IMR-90 (cell line): ENCODE results near the gene SOX12. TPM values are rescaled to one million over a fixed set of nuclear protein-coding genes. Genes with fewer than 3 reads are reported as not detected.

ENCODE experiments used
- ATAC-seq: fragments of 200-7000 bp; cut with Tn5 transposase; 2 replicates; pipeline ENCODE4 v1.9.1; 2020; ENCODE audit warnings: low read depth, mild to moderate bottlenecking, moderate library complexity
- BruUV-seq: library from RNA; stranded (reverse); fragments of 400-500 nt; replicated peaks from 2 replicates; lab custom pipeline; 2021; lab: Mats Ljungman, UMichigan
- CTCF ChIA-PET: fragments of 300-600 bp; formaldehyde crosslinking; extraction: SDS; loops from one replicate; lab custom pipeline; 2021; ENCODE audit warnings: antibody characterized with exemption; lab: Yijun Ruan, JAX
- POLR2A ChIA-PET: fragments of 300-600 bp; sonication (Branson Sonifier 250); formaldehyde crosslinking; loops from one replicate; lab custom pipeline; 2022; ENCODE audit warnings: antibody characterized with exemption; ENCODE audit not compliant: unreplicated experiment; lab: Charles Lee
- DNase-seq: peaks from one replicate; pipeline ENCODE4 v3.0.0; 2013
- H2AFZ ChIP-seq: replicated peaks from 2 replicates; pipeline ENCODE3; 2013; ENCODE audit warnings: low read length, mild to moderate bottlenecking; ENCODE audit not compliant: poor library complexity
- H2AK5ac ChIP-seq: 2 replicates; pipeline ENCODE4 v1.6.1; 2013; ENCODE audit warnings: low read depth, low read length, inconsistent platforms
- H2AK9ac ChIP-seq: replicated peaks from 2 replicates; pipeline ENCODE3; 2013; ENCODE audit warnings: mild to moderate bottlenecking, low read depth, low read length, moderate library complexity; ENCODE audit not compliant: poor library complexity
- H2BK120ac ChIP-seq: 2 replicates; pipeline ENCODE4 v1.6.1; 2013; ENCODE audit warnings: low read depth, low read length, inconsistent platforms
- H2BK15ac ChIP-seq: 3 replicates; pipeline ENCODE4 v1.6.1; 2013; ENCODE audit warnings: low read depth, low read length, inconsistent platforms
- H2BK20ac ChIP-seq: 2 replicates; pipeline ENCODE4 v1.6.1; 2013; ENCODE audit warnings: low read depth, mild to moderate bottlenecking, inconsistent platforms, low read length, moderate library complexity
- H2BK5ac ChIP-seq: 2 replicates; pipeline ENCODE4 v1.6.1; 2013; ENCODE audit warnings: mild to moderate bottlenecking, low read depth, low read length, inconsistent platforms; ENCODE audit not compliant: poor library complexity, severe bottlenecking
- H3K14ac ChIP-seq: replicated peaks from 2 replicates; pipeline ENCODE4 v1.6.1; 2013; ENCODE audit warnings: low read depth, low read length, inconsistent platforms
- H3K18ac ChIP-seq: 2 replicates; pipeline ENCODE4 v1.6.1; 2013; ENCODE audit warnings: low read depth, low read length, control low read depth
- H3K23ac ChIP-seq: 2 replicates; pipeline ENCODE4 v1.6.1; 2013; ENCODE audit warnings: low read depth, low read length, inconsistent platforms
- H3K27ac ChIP-seq: 2 replicates; pipeline ENCODE4 v1.5.1; 2013; ENCODE audit warnings: mild to moderate bottlenecking, control low read depth, low read length; ENCODE audit not compliant: insufficient read depth
- H3K27me3 ChIP-seq: 2 replicates; pipeline ENCODE4 v1.6.1; 2013; ENCODE audit warnings: low read length; ENCODE audit not compliant: control insufficient read depth, insufficient read depth
- H3K36me3 ChIP-seq: 2 replicates; pipeline ENCODE4 v1.6.1; 2013; ENCODE audit warnings: low read length, mixed read lengths; ENCODE audit not compliant: control insufficient read depth, insufficient read depth
- H3K4ac ChIP-seq: 2 replicates; pipeline ENCODE4 v1.6.1; 2013; ENCODE audit warnings: low read depth, low read length, inconsistent platforms
- H3K4me1 ChIP-seq: 2 replicates; pipeline ENCODE4 v1.6.1; 2013; ENCODE audit warnings: low read length, mixed read lengths; ENCODE audit not compliant: control insufficient read depth, insufficient read depth
- H3K4me2 ChIP-seq: 2 replicates; pipeline ENCODE4 v1.6.1; 2013; ENCODE audit warnings: low read depth, mild to moderate bottlenecking, control low read depth, low read length, moderate library complexity
- H3K4me3 ChIP-seq: 2 replicates; pipeline ENCODE4 v1.5.1; 2013; ENCODE audit warnings: low read depth, mild to moderate bottlenecking, control low read depth, low read length, moderate library complexity; ENCODE audit not compliant: insufficient read depth
- H3K56ac ChIP-seq: 2 replicates; pipeline ENCODE4 v1.6.1; 2013; ENCODE audit warnings: low read length, inconsistent platforms; ENCODE audit not compliant: insufficient read depth; ENCODE audit errors: extremely low read depth
- H3K79me1 ChIP-seq, 2 experiments: 2 replicates each; pipeline ENCODE4 v1.6.1; 2013; ENCODE audit warnings: low read length in 2 of 2, inconsistent platforms in 1 of 2, low read depth in 1 of 2
- H3K9ac ChIP-seq: 2 replicates; pipeline ENCODE4 v1.6.1; 2013; ENCODE audit warnings: low read depth, low read length, control low read depth
- H3K9me1 ChIP-seq: 2 replicates; pipeline ENCODE4 v1.6.1; 2013; ENCODE audit warnings: low read length, inconsistent platforms; ENCODE audit not compliant: insufficient read depth
- H3K9me3 ChIP-seq: 2 replicates; pipeline ENCODE4 v1.6.1; 2013; ENCODE audit warnings: low read length; ENCODE audit not compliant: control insufficient read depth, insufficient read depth
- H4K20me1 ChIP-seq: 2 replicates; pipeline ENCODE4 v1.6.1; 2013; ENCODE audit warnings: low read length, inconsistent platforms; ENCODE audit not compliant: insufficient read depth
- H4K5ac ChIP-seq: 2 replicates; pipeline ENCODE4 v1.6.1; 2013; ENCODE audit warnings: mild to moderate bottlenecking, low read depth, low read length, control low read depth
- H4K8ac ChIP-seq, 2 experiments: 2 replicates each; pipeline ENCODE4 v1.6.1; 2013; ENCODE audit warnings: low read depth in 2 of 2, low read length in 2 of 2, control low read depth in 1 of 2, inconsistent platforms in 1 of 2
- H4K91ac ChIP-seq: 2 replicates; pipeline ENCODE4 v1.6.1; 2013; ENCODE audit warnings: low read depth, low read length, inconsistent platforms; ENCODE audit not compliant: insufficient read depth
- BHLHE40 ChIP-seq: fragments of 150-350 bp; IDR thresholded peaks from 2 replicates; pipeline ENCODE4 v1.6.1; 2016; ENCODE audit warnings: mild to moderate bottlenecking, low read depth, low read length
- CEBPB ChIP-seq: IDR thresholded peaks from 2 replicates; pipeline ENCODE4 v1.6.1; 2012; ENCODE audit warnings: low read depth, low read length, improper control_type of control experiment
- CHD1 ChIP-seq: IDR thresholded peaks from 2 replicates; pipeline ENCODE4 v1.6.1; 2012; ENCODE audit warnings: low read depth, low read length, improper control_type of control experiment
- FOS ChIP-seq: fragments of 150-350 bp; IDR thresholded peaks from 2 replicates; pipeline ENCODE4 v1.6.1; 2016; ENCODE audit warnings: low read depth, low read length
- MAFK ChIP-seq: IDR thresholded peaks from 2 replicates; pipeline ENCODE4 v1.6.1; 2012; ENCODE audit warnings: low read depth, low read length, improper control_type of control experiment
- MAZ ChIP-seq: IDR thresholded peaks from 2 replicates; pipeline ENCODE4 v1.6.1; 2012; ENCODE audit warnings: low read depth, mild to moderate bottlenecking, low read length, improper control_type of control experiment, moderate library complexity, borderline replicate concordance
- MXI1 ChIP-seq: IDR thresholded peaks from 2 replicates; pipeline ENCODE4 v1.6.1; 2012; ENCODE audit warnings: low read depth, mild to moderate bottlenecking, low read length, moderate library complexity, borderline replicate concordance
- NFE2L2 ChIP-seq: fragments of 150-350 bp; IDR thresholded peaks from 2 replicates; pipeline ENCODE4 v1.6.1; 2016; ENCODE audit warnings: low read depth, mild to moderate bottlenecking, low read length
- POLR2A ChIP-seq: IDR thresholded peaks from 2 replicates; pipeline ENCODE4 v1.6.1; 2012; ENCODE audit warnings: mild to moderate bottlenecking, low read depth, low read length
- RAD21 ChIP-seq: IDR thresholded peaks from 2 replicates; pipeline ENCODE4 v1.6.1; 2012; ENCODE audit warnings: low read length, improper control_type of control experiment
- RCOR1 ChIP-seq: IDR thresholded peaks from 2 replicates; pipeline ENCODE4 v1.6.1; 2012; ENCODE audit warnings: mild to moderate bottlenecking, low read length, improper control_type of control experiment; ENCODE audit not compliant: insufficient replicate concordance
- RFX5 ChIP-seq: IDR thresholded peaks from 2 replicates; pipeline ENCODE4 v1.8.0; 2012; ENCODE audit warnings: low read depth, mild to moderate bottlenecking, low read length, moderate library complexity
- SMC3 ChIP-seq: fragments of 150-350 bp; IDR thresholded peaks from 2 replicates; pipeline ENCODE4 v1.6.1; 2016; ENCODE audit warnings: low read depth, mild to moderate bottlenecking, antibody characterized with exemption, low read length, moderate library complexity
- WGBS, 2 experiments: methylation state at CpG; one replicate each; pipeline versions ENCODE4 v1.1.5 to v1.1.7; 2013; ENCODE audit warnings: missing lambda C conversion rate in 2 of 2; ENCODE audit not compliant: insufficient read length in 1 of 2; ENCODE audit errors: extremely low coverage in 2 of 2; 5-methylcytosine and 5-hydroxymethylcytosine counted together
- dilution Hi-C: fragments of 300-500 bp; cut with HindIII; formaldehyde crosslinking; loops from one replicate; pipeline ENCODE4 v1.14.3; 2018; ENCODE audit warnings: low sequenced_read_pairs; ENCODE audit not compliant: unreplicated experiment
- in situ Hi-C: fragments of 300-500 bp; cut with MboI; formaldehyde crosslinking; loops from 3 replicates; pipeline ENCODE4 v1.14.3; 2019; ENCODE audit warnings: low sequenced_read_pairs, inconsistent platforms, mixed read lengths
- intact Hi-C: fragments of 100-400 bp; cut with micrococcal nuclease; formaldehyde crosslinking; loops from 2 replicates; pipeline ENCODE4 v1.10.0; 2022
- polyA plus RNA-seq, 3 experiments: library from polyadenylated mRNA; depleted of rRNA; stranded (reverse); fragments of >200 nt; gene quantifications; 2 replicates each; pipeline ENCODE4 v1.2.3, GENCODE V29; 2012; ENCODE audit warnings: low replicate concordance in 1 of 3
- total RNA-seq: library from RNA; depleted of rRNA; stranded (reverse); fragments of >200 nt; gene quantifications from 2 replicates; pipeline ENCODE4 v1.2.3, GENCODE V29; 2012
- TF ChIP-seq, protein P1 (sequence below): conservative IDR thresholded peaks from 2 replicates; pipeline ENCODE4 v1.5.1; 2012; ENCODE audit warnings: mild to moderate bottlenecking, low read depth, low read length, improper control_type of control experiment
- TF ChIP-seq, protein P2 (sequence below): fragments of 150-350 bp; IDR thresholded peaks from 2 replicates; pipeline ENCODE4 v1.6.1; 2017; ENCODE audit warnings: mild to moderate bottlenecking, antibody characterized with exemption, low read length, low read depth
- TF ChIP-seq, protein P3 (sequence below): fragments of 150-350 bp; IDR thresholded peaks from 2 replicates; pipeline ENCODE4 v1.6.1; 2016; ENCODE audit warnings: low read depth, mild to moderate bottlenecking, low read length, moderate library complexity, borderline replicate concordance

Gene SOX12
- total and polyA plus RNA-seq, 2 of the 4 experiments (the other 2 are of a cell fraction), result 1.1 to 6.2 TPM

DNA sequence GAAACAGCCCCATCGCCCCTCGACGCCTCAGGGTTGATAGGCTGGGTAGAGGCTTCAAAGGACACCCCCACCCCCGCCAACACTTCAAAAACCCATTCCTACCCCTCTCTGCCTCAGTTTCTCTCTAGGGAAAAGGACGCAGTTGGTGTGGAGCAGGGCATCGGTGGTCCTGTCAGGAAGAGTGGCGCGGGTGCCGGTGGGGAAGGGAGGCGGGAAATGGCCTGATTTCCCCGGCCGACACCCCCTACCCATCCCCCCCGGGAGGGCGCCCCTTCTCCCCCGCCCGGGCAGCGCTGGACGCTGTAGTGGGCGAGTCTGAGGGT is 21.9 kb downstream of the SOX12 start:
- dilution Hi-C loops, result no loop called here
- H2AK9ac ChIP-seq, result peak overlapping the region; percentile 97
- H2BK15ac ChIP-seq, result no peak overlapping the region
- peaks cover 13% of the 10 kb centered on the region for H3K9me1 ChIP-seq
- CTCF ChIA-PET, result no interaction called here
- H4K20me1 ChIP-seq, result peaks cover 9% of the 10 kb centered on the region
- peak overlapping the region; percentile 90 for H3K4ac ChIP-seq
- peak overlapping the region; percentile 98 for H2AFZ ChIP-seq
- H4K91ac ChIP-seq, result peak overlapping the region; percentile 88
- H3K9ac ChIP-seq, result peak overlapping the region; percentile 81
- 0 out of 2 replicates have a peak overlapping the region, but pooled peaks have one; percentile 55 for H2BK120ac ChIP-seq
- peaks cover 7% of the 10 kb centered on the region for H3K36me3 ChIP-seq
- intact Hi-C loops, result no loop called here
- peak overlapping the region; percentile 84 to 88; a peak in 3 of 4 replicates for H4K8ac ChIP-seq
- H3K4me3 ChIP-seq, result peak overlapping the region; percentile 67
- peaks cover 14 to 30% of the 10 kb centered on the region in 2 experiments; a peak in 3 of 4 replicates for H3K79me1 ChIP-seq
- H3K4me2 ChIP-seq, result peak overlapping the region; percentile 82
- DNase-seq (no peak), ATAC-seq (no peak)
- in situ Hi-C loops, result no loop called here
- no peaks in the 10 kb centered on the region for H3K27me3 ChIP-seq
- 0 out of 2 replicates have a peak overlapping the region, but pooled peaks have one; percentile 26 for H3K56ac ChIP-seq
- POLR2A ChIA-PET, result interaction anchor here (1.7 kb wide), 1 partner anchor 17 kb away, joined by 4 read pairs; no protein-coding TSS in a partner anchor
- TF ChIP-seq RCOR1, result no peak
- no peak for TF ChIP-seq SMC3
- TF ChIP-seq BHLHE40, result no peak
- TF ChIP-seq MAZ, result no peak
- no peak for TF ChIP-seq FOS
- no peak for TF ChIP-seq RFX5
- TF ChIP-seq RAD21, result no peak
- TF ChIP-seq, protein P1, sequence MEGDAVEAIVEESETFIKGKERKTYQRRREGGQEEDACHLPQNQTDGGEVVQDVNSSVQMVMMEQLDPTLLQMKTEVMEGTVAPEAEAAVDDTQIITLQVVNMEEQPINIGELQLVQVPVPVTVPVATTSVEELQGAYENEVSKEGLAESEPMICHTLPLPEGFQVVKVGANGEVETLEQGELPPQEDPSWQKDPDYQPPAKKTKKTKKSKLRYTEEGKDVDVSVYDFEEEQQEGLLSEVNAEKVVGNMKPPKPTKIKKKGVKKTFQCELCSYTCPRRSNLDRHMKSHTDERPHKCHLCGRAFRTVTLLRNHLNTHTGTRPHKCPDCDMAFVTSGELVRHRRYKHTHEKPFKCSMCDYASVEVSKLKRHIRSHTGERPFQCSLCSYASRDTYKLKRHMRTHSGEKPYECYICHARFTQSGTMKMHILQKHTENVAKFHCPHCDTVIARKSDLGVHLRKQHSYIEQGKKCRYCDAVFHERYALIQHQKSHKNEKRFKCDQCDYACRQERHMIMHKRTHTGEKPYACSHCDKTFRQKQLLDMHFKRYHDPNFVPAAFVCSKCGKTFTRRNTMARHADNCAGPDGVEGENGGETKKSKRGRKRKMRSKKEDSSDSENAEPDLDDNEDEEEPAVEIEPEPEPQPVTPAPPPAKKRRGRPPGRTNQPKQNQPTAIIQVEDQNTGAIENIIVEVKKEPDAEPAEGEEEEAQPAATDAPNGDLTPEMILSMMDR, result no peak
- TF ChIP-seq CHD1, result no peak
- no peak for TF ChIP-seq NFE2L2
- no peak for TF ChIP-seq MXI1
- no peak for TF ChIP-seq MAFK
- TF ChIP-seq POLR2A, result no peak
- TF ChIP-seq CEBPB, result no peak
- TF ChIP-seq, protein P2, sequence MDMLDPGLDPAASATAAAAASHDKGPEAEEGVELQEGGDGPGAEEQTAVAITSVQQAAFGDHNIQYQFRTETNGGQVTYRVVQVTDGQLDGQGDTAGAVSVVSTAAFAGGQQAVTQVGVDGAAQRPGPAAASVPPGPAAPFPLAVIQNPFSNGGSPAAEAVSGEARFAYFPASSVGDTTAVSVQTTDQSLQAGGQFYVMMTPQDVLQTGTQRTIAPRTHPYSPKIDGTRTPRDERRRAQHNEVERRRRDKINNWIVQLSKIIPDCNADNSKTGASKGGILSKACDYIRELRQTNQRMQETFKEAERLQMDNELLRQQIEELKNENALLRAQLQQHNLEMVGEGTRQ, result no peak
- TF ChIP-seq, protein P3, sequence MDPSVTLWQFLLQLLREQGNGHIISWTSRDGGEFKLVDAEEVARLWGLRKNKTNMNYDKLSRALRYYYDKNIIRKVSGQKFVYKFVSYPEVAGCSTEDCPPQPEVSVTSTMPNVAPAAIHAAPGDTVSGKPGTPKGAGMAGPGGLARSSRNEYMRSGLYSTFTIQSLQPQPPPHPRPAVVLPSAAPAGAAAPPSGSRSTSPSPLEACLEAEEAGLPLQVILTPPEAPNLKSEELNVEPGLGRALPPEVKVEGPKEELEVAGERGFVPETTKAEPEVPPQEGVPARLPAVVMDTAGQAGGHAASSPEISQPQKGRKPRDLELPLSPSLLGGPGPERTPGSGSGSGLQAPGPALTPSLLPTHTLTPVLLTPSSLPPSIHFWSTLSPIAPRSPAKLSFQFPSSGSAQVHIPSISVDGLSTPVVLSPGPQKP, result no peak
- WGBS, 2 experiments, result no CpG with 5 or more reads among the region's 19 CpGs
- H3K9me3 ChIP-seq, result peaks cover 3% of the 10 kb centered on the region
- BruUV-seq, result no TSS peak
- H2BK20ac ChIP-seq, result no peak overlapping the region
- H3K27ac ChIP-seq, result peak overlapping the region; percentile 89
- peak overlapping the region; percentile 72 for H2AK5ac ChIP-seq
- H2BK5ac ChIP-seq, result peak overlapping the region; percentile 48
- peak overlapping the region; percentile 6; the same call in 1 of the 2 replicates for H3K18ac ChIP-seq
- H3K4me1 ChIP-seq, result peaks cover 8% of the 10 kb centered on the region
- peak overlapping the region; percentile 69; the same call in 1 of the 2 replicates for H3K23ac ChIP-seq
- peak overlapping the region; percentile 90 for H3K14ac ChIP-seq
- H4K5ac ChIP-seq, result peak overlapping the region; percentile 18; the same call in 1 of the 2 replicates
